Vagina (tissue), 2 donors: ENCODE measurements around the gene ARHGEF12. TPM values are rescaled to one million over a fixed set of nuclear protein-coding genes. Genes with fewer than 3 reads are reported as not detected.

Experiments used
- DNase-seq, 2 donors: peaks; one replicate each; pipeline ENCODE4 v3.0.0-alpha.2; 2017; ENCODE audit errors: extremely low spot score in 2 of 2
- H3K27ac ChIP-seq: fragments of 200-600 bp; sonication (generic); one replicate; pipeline ENCODE4 v1.5.1; 2019
- H3K27me3 ChIP-seq: fragments of 200-600 bp; sonication (generic); one replicate; pipeline ENCODE4 v1.5.1; 2019
- H3K36me3 ChIP-seq, 2 donors: fragments of 200-600 bp; sonication (generic); one replicate each; pipeline ENCODE4 v1.5.1; 2017 to 2019
- H3K4me1 ChIP-seq: fragments of 200-600 bp; sonication (generic); one replicate; pipeline ENCODE4 v1.5.1; 2019
- H3K4me3 ChIP-seq, 2 donors: fragments of 200-600 bp; sonication (generic); 1 replicate in 1 of 2; 2 replicates in 1 of 2; pipeline ENCODE4 v1.5.1; 2016 to 2019
- H3K9me3 ChIP-seq: fragments of 200-600 bp; sonication (generic); one replicate; pipeline ENCODE4 v1.5.1; 2019
- POLR2A ChIP-seq, 2 donors: fragments of 450-650 bp; IDR thresholded peaks; one replicate each; pipeline ENCODE4 v1.6.1; 2017; ENCODE audit warnings: antibody characterized with exemption in 2 of 2, mild to moderate bottlenecking in 2 of 2, moderate library complexity in 2 of 2
- POLR2AphosphoS5 ChIP-seq, 2 donors: sonication (generic); formaldehyde crosslinking; IDR thresholded peaks; one replicate each; pipeline ENCODE4 v1.9.0; 2017; ENCODE audit warnings: antibody characterized with exemption in 2 of 2, mild to moderate bottlenecking in 2 of 2, low read depth in 1 of 2; ENCODE audit not compliant: insufficient read depth in 1 of 2
- intact Hi-C: fragments of 100-400 bp; cut with DNase I; formaldehyde crosslinking; loops from one replicate; pipeline ENCODE4 v1.15.1; 2023
- total RNA-seq: library from RNA; depleted of rRNA; stranded (reverse); fragments of >200 nt; gene quantifications from one replicate; pipeline ENCODE4 v1.2.3, GENCODE V29; 2016
- TF ChIP-seq, protein P1 (sequence below), 3 experiments: fragments of 450-650 bp in 2 of 3; fragments of 200-600 bp in 1 of 3; sonication (generic) in 1 of 3; IDR thresholded peaks; one replicate each; pipeline ENCODE4 v1.5.1; 2017 to 2019; ENCODE audit warnings: antibody characterized with exemption in 3 of 3, mild to moderate bottlenecking in 2 of 3, moderate library complexity in 2 of 3

The ARHGEF12 gene
- total RNA-seq, 1 donor from 2014 or later = 106 TPM

GRCh38 chr11:120395778-120396177, 59.6 kb downstream of the ARHGEF12 start:
- Histone ChIP-seq H3K4me1 (peaks cover 38% of the 10 kb centered on the region), H3K4me3 (no peak overlapping the region), H3K9me3 (no peaks in the 10 kb centered on the region), H3K27me3 (no peaks in the 10 kb centered on the region), H3K27ac (no peak overlapping the region), H3K36me3 (no peaks in the 10 kb centered on the region)
- TF ChIP-seq POLR2A (IDR thresholded peaks at IDR 0.05) (no peak), POLR2AphosphoS5 (IDR thresholded peaks at IDR 0.05; ENCODE audit: insufficient read depth in 1 of 2, low read depth in 1 of 2) (no peak)
- TF ChIP-seq, protein P1, sequence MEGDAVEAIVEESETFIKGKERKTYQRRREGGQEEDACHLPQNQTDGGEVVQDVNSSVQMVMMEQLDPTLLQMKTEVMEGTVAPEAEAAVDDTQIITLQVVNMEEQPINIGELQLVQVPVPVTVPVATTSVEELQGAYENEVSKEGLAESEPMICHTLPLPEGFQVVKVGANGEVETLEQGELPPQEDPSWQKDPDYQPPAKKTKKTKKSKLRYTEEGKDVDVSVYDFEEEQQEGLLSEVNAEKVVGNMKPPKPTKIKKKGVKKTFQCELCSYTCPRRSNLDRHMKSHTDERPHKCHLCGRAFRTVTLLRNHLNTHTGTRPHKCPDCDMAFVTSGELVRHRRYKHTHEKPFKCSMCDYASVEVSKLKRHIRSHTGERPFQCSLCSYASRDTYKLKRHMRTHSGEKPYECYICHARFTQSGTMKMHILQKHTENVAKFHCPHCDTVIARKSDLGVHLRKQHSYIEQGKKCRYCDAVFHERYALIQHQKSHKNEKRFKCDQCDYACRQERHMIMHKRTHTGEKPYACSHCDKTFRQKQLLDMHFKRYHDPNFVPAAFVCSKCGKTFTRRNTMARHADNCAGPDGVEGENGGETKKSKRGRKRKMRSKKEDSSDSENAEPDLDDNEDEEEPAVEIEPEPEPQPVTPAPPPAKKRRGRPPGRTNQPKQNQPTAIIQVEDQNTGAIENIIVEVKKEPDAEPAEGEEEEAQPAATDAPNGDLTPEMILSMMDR (IDR thresholded peaks at IDR 0.05) = no peak
- intact Hi-C loops = loop anchor here (5.0 kb wide), 2 partner anchors 58 to 1632 kb away; partner anchors contain the start of gene ARHGEF12
- no peak for DNase-seq

GRCh38 chr11:120398132-120398531, 61.9 kb downstream of the ARHGEF12 start:
- Histone ChIP-seq H3K27me3 (no peaks in the 10 kb centered on the region), H3K36me3 (no peaks in the 10 kb centered on the region), H3K27ac (no peak overlapping the region), H3K9me3 (no peaks in the 10 kb centered on the region), H3K4me3 (no peak overlapping the region), H3K4me1 (peaks cover 22% of the 10 kb centered on the region)
- intact Hi-C loops = loop anchor here (5.0 kb wide), 2 partner anchors 61 to 1629 kb away; partner anchors contain the start of gene ARHGEF12
- TF ChIP-seq, protein P1 (IDR thresholded peaks at IDR 0.05) = no peak
- TF ChIP-seq POLR2AphosphoS5 (IDR thresholded peaks at IDR 0.05; ENCODE audit: insufficient read depth in 1 of 2, low read depth in 1 of 2) = no peak
- no peak for TF ChIP-seq POLR2A (IDR thresholded peaks at IDR 0.05)
- DNase-seq = no peak

DNA sequence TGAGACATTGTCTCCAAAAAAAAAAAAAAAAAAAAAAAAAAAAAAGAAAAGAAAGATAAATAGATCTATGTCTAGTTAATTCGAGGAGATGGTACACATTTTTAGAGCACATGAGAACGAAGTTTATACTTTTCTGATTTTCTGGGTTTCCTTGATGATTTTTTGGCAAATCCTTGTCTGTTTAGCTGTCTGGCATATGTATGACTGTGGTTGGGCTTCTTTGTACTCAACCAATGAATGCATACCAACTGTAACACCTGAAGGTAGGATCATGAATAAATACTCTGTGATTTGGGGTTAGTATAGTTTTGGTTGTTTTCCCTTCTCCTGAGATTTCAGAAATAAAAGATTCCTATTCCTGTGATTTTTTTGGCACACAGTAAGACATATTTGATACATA, 63.1 kb downstream of the ARHGEF12 start:
- peaks cover 26% of the 10 kb centered on the region for H3K4me1 ChIP-seq
- no peak overlapping the region for H3K4me3 ChIP-seq
- no peaks in the 10 kb centered on the region for H3K36me3 ChIP-seq
- intact Hi-C loops = loop anchor here (5.0 kb wide), 2 partner anchors 62 to 1628 kb away; partner anchors contain the start of gene ARHGEF12
- TF ChIP-seq POLR2AphosphoS5 (IDR thresholded peaks at IDR 0.05; ENCODE audit: insufficient read depth in 1 of 2, low read depth in 1 of 2) = no peak
- TF ChIP-seq, protein P1 (IDR thresholded peaks at IDR 0.05) = no peak
- no peak for TF ChIP-seq POLR2A (IDR thresholded peaks at IDR 0.05)
- no peak for DNase-seq
- H3K9me3 ChIP-seq = no peaks in the 10 kb centered on the region
- no peaks in the 10 kb centered on the region for H3K27me3 ChIP-seq
- no peak overlapping the region for H3K27ac ChIP-seq

GRCh38 chr11:120400564-120401364, 64.6 kb downstream of the ARHGEF12 start:
- intact Hi-C loops = no loop called here
- Histone ChIP-seq H3K4me1 (peaks cover 32% of the 10 kb centered on the region), H3K27me3 (no peaks in the 10 kb centered on the region), H3K4me3 (no peak overlapping the region), H3K36me3 (no peaks in the 10 kb centered on the region), H3K27ac (peak overlapping the region; percentile 34), H3K9me3 (no peaks in the 10 kb centered on the region)
- peak in 1 of 2 donors; percentile 91 for TF ChIP-seq POLR2AphosphoS5 (IDR thresholded peaks at IDR 0.05; ENCODE audit: insufficient read depth in 1 of 2, low read depth in 1 of 2)
- TF ChIP-seq POLR2A (IDR thresholded peaks at IDR 0.05) = no peak
- DNase-seq = no peak

- Histone ChIP-seq H3K4me1 (peaks cover 32% of the 10 kb centered on the region), H3K27me3 (no peaks in the 10 kb centered on the region), H3K36me3 (no peaks in the 10 kb centered on the region), H3K4me3 (no peak overlapping the region), H3K9me3 (no peaks in the 10 kb centered on the region), H3K27ac (no peak overlapping the region)
- no peak for DNase-seq
- no peak for TF ChIP-seq POLR2AphosphoS5 (IDR thresholded peaks at IDR 0.05; ENCODE audit: insufficient read depth in 1 of 2, low read depth in 1 of 2)
- no peak for TF ChIP-seq POLR2A (IDR thresholded peaks at IDR 0.05)
- TF ChIP-seq, protein P1 (IDR thresholded peaks at IDR 0.05) = no peak
- intact Hi-C loops = no loop called here
Observed at GRCh38 chr11:120401506-120401905, 65.3 kb downstream of the ARHGEF12 start.
